Neural progenitor cell (in vitro differentiated cells): Measurements from ENCODE around the gene ADAM17. TPM values are rescaled to one million over a fixed set of nuclear protein-coding genes. Genes with fewer than 3 reads are reported as not detected.

ENCODE experiments used
- DNase-seq: peaks from one replicate; pipeline ENCODE4 v3.0.0-alpha.2; 2016; ENCODE audit warnings: low spot score
- H2AFZ ChIP-seq: fragments of 200-600 bp; sonication (generic); replicated peaks from 2 replicates; pipeline ENCODE4 v1.6.1; 2016; ENCODE audit warnings: antibody characterized with exemption
- H3F3A ChIP-seq: fragments of 200-600 bp; sonication (generic); 2 replicates; pipeline ENCODE4 v1.6.1; 2016; ENCODE audit warnings: antibody characterized with exemption, low read depth
- H3K27ac ChIP-seq: fragments of 200-600 bp; sonication (generic); 2 replicates; pipeline ENCODE4 v1.5.1; 2016; ENCODE audit warnings: mild to moderate bottlenecking
- H3K27me3 ChIP-seq: fragments of 200-600 bp; sonication (generic); 2 replicates; pipeline ENCODE4 v1.6.1; 2016; ENCODE audit warnings: mild to moderate bottlenecking, moderate library complexity
- H3K36me3 ChIP-seq: fragments of 200-600 bp; sonication (generic); 2 replicates; pipeline ENCODE4 v1.5.1; 2016
- H3K4me1 ChIP-seq: fragments of 200-600 bp; sonication (generic); 2 replicates; pipeline ENCODE4 v1.6.1; 2016; ENCODE audit warnings: mixed run types
- H3K4me2 ChIP-seq: fragments of 200-600 bp; sonication (generic); 2 replicates; pipeline ENCODE4 v1.6.1; 2016
- H3K4me3 ChIP-seq: fragments of 200-600 bp; sonication (generic); 2 replicates; pipeline ENCODE4 v1.5.1; 2016
- H3K79me2 ChIP-seq: fragments of 200-600 bp; sonication (generic); 2 replicates; pipeline ENCODE4 v1.6.1; 2016; ENCODE audit warnings: low read depth
- H3K9ac ChIP-seq: fragments of 200-600 bp; sonication (generic); 2 replicates; pipeline ENCODE4 v1.6.1; 2016
- H3K9me3 ChIP-seq: fragments of 200-600 bp; sonication (generic); 2 replicates; pipeline ENCODE4 v1.5.1; 2016; ENCODE audit warnings: low read depth
- H4K20me1 ChIP-seq: fragments of 200-600 bp; sonication (generic); 2 replicates; pipeline ENCODE4 v1.6.1; 2016; ENCODE audit warnings: low read depth
- H3K27ac Mint-ChIP-seq: 3 replicates; pipeline ENCODE4 v1.8.0; 2021; ENCODE audit warnings: mixed read lengths
- H3K27me3 Mint-ChIP-seq: 2 replicates; pipeline ENCODE4 v1.8.0; 2022; ENCODE audit warnings: low read depth, mild to moderate bottlenecking, inconsistent platforms, moderate library complexity, mixed read lengths; ENCODE audit not compliant: insufficient read depth
- H3K36me3 Mint-ChIP-seq: 3 replicates; pipeline ENCODE4 v1.8.0; 2021; ENCODE audit warnings: mixed read lengths
- H3K4me1 Mint-ChIP-seq: 3 replicates; pipeline ENCODE4 v1.8.0; 2021; ENCODE audit warnings: mixed read lengths
- H3K4me3 Mint-ChIP-seq: 3 replicates; pipeline ENCODE4 v1.8.0; 2021; ENCODE audit warnings: mild to moderate bottlenecking, moderate library complexity, mixed read lengths
- H3K9me3 Mint-ChIP-seq: 3 replicates; pipeline ENCODE4 v1.8.0; 2020; ENCODE audit warnings: mixed read lengths
- CTCF ChIP-seq: fragments of 200-600 bp; sonication (generic); IDR thresholded peaks from 2 replicates; pipeline ENCODE4 v1.5.1; 2017; ENCODE audit warnings: antibody characterized with exemption, mild to moderate bottlenecking
- EZH2 ChIP-seq: fragments of 200-600 bp; sonication (generic); IDR thresholded peaks from 2 replicates; pipeline ENCODE4 v1.6.1; 2017; ENCODE audit warnings: antibody characterized with exemption, mild to moderate bottlenecking, moderate library complexity
- EZH2phosphoT487 ChIP-seq: fragments of 200-600 bp; sonication (generic); IDR thresholded peaks from 2 replicates; pipeline ENCODE4 v1.6.1; 2017; ENCODE audit warnings: antibody characterized with exemption
- total RNA-seq: library from RNA; depleted of rRNA; stranded (reverse); fragments of >200 nt; gene quantifications from 2 replicates; pipeline ENCODE4 v1.2.3, GENCODE V29; 2015; ENCODE audit warnings: low replicate concordance

The ADAM17 gene
- total RNA-seq, 1 donor from 2014 or later, result 72.1 TPM

GRCh38 chr2:9493478-9493877 lies 62.2 kb downstream of the ADAM17 start:
- Histone ChIP-seq H3K9ac (no peak overlapping the region), H3K4me1 (no peaks in the 10 kb centered on the region), H3K27me3 (no peaks in the 10 kb centered on the region), H3K9me3 (no peaks in the 10 kb centered on the region), H3K4me3 (no peak overlapping the region), H2AFZ (no peak overlapping the region), H3K79me2 (no peaks in the 10 kb centered on the region), H3K27ac (no peak overlapping the region), H4K20me1 (peaks cover 2% of the 10 kb centered on the region), H3F3A (no peaks in the 10 kb centered on the region), H3K4me2 (no peak overlapping the region), H3K36me3 (peaks cover 8% of the 10 kb centered on the region)
- no peaks in the 10 kb centered on the region for H3K4me1 Mint-ChIP-seq
- TF ChIP-seq EZH2phosphoT487, result no peak
- TF ChIP-seq EZH2, result no peak
- TF ChIP-seq CTCF, result no peak
- H3K36me3 Mint-ChIP-seq, result peaks cover 39% of the 10 kb centered on the region
- no peaks in the 10 kb centered on the region for H3K9me3 Mint-ChIP-seq
- no peak overlapping the region for H3K4me3 Mint-ChIP-seq
- H3K27me3 Mint-ChIP-seq, result peaks cover 2% of the 10 kb centered on the region
- DNase-seq, result no peak
- no peak overlapping the region for H3K27ac Mint-ChIP-seq

- no peak overlapping the region for H3K27ac ChIP-seq
- no peak overlapping the region for H3K27ac Mint-ChIP-seq
Measured at GRCh38 chr2:9492927-9493326, 62.7 kb downstream of the ADAM17 start.

GRCh38 chr2:9490789-9491188 lies 64.8 kb downstream of the ADAM17 start:
- H4K20me1 ChIP-seq, result peaks cover 7% of the 10 kb centered on the region
- no peaks in the 10 kb centered on the region for H3K9me3 ChIP-seq
- Mint-ChIP-seq H3K4me1 (no peaks in the 10 kb centered on the region), H3K27me3 (no peaks in the 10 kb centered on the region), H3K36me3 (peaks cover 35% of the 10 kb centered on the region), H3K4me3 (no peak overlapping the region), H3K27ac (no peak overlapping the region), H3K9me3 (no peaks in the 10 kb centered on the region)
- H2AFZ ChIP-seq, result no peak overlapping the region
- H3K79me2 ChIP-seq, result no peaks in the 10 kb centered on the region
- H3F3A ChIP-seq, result no peaks in the 10 kb centered on the region
- no peak overlapping the region for H3K9ac ChIP-seq
- H3K27me3 ChIP-seq, result no peaks in the 10 kb centered on the region
- TF ChIP-seq EZH2, result no peak
- no peak for TF ChIP-seq EZH2phosphoT487
- no peak for TF ChIP-seq CTCF
- H3K36me3 ChIP-seq, result peaks cover 11% of the 10 kb centered on the region
- no peak overlapping the region for H3K4me2 ChIP-seq
- no peak overlapping the region for H3K27ac ChIP-seq
- no peaks in the 10 kb centered on the region for H3K4me1 ChIP-seq
- H3K4me3 ChIP-seq, result no peak overlapping the region
- DNase-seq, result no peak

More at GRCh38 chr2:9492927-9493326, 62.7 kb downstream of the ADAM17 start:
- H3K27me3 ChIP-seq, result no peaks in the 10 kb centered on the region
- H3K36me3 Mint-ChIP-seq, result peaks cover 41% of the 10 kb centered on the region
- no peaks in the 10 kb centered on the region for H3K4me1 ChIP-seq
- H3K4me3 ChIP-seq, result no peak overlapping the region
- H4K20me1 ChIP-seq, result peaks cover 6% of the 10 kb centered on the region
- H3K4me1 Mint-ChIP-seq, result no peaks in the 10 kb centered on the region
- H3K9ac ChIP-seq, result no peak overlapping the region
- TF ChIP-seq EZH2phosphoT487 (no peak), EZH2 (no peak), CTCF (no peak)
- no peak for DNase-seq
- no peaks in the 10 kb centered on the region for H3K9me3 Mint-ChIP-seq
- no peak overlapping the region for H3K4me3 Mint-ChIP-seq
- no peaks in the 10 kb centered on the region for H3F3A ChIP-seq
- no peaks in the 10 kb centered on the region for H3K9me3 ChIP-seq
- no peaks in the 10 kb centered on the region for H3K79me2 ChIP-seq
- H3K27me3 Mint-ChIP-seq, result peaks cover 2% of the 10 kb centered on the region
- H3K4me2 ChIP-seq, result no peak overlapping the region
- peaks cover 10% of the 10 kb centered on the region for H3K36me3 ChIP-seq
- no peak overlapping the region for H2AFZ ChIP-seq
